MCF 10A (cell line): Measurements from ENCODE around the gene SIM1. TPM values are rescaled to one million over a fixed set of nuclear protein-coding genes. Genes with fewer than 3 reads are reported as not detected.

Experiments
- BruUV-seq: library from RNA; stranded (reverse); fragments of 400-500 nt; replicated peaks from 2 replicates; lab custom pipeline; 2021; lab: Mats Ljungman, UMichigan
- CTCF ChIA-PET: fragments of 300-600 bp; sonication (Branson Sonifier 250); formaldehyde crosslinking; extraction: SDS; loops from one replicate; lab custom pipeline; 2021; ENCODE audit warnings: antibody characterized with exemption, inconsistent platforms; lab: Yijun Ruan, JAX
- POLR2A ChIA-PET: fragments of 300-600, 350-650 bp; sonication (Branson Sonifier 250); formaldehyde crosslinking; extraction: SDS; loops from one replicate; lab custom pipeline; 2020; ENCODE audit warnings: antibody characterized with exemption, inconsistent platforms; lab: Yijun Ruan, JAX
- DNase-seq: peaks from one replicate; pipeline ENCODE4 v3.0.0-alpha.2; 2018; ENCODE audit not compliant: unreplicated experiment
- H3K27ac Mint-ChIP-seq: one replicate; pipeline ENCODE4 v1.8.0; 2022; ENCODE audit warnings: mild to moderate bottlenecking, low read depth, mixed read lengths; ENCODE audit not compliant: unreplicated experiment
- H3K27me3 Mint-ChIP-seq: one replicate; pipeline ENCODE4 v1.8.0; 2022; ENCODE audit warnings: mixed read lengths; ENCODE audit not compliant: insufficient read depth, unreplicated experiment
- H3K36me3 Mint-ChIP-seq: one replicate; pipeline ENCODE4 v1.8.0; 2022; ENCODE audit warnings: mild to moderate bottlenecking, moderate library complexity, mixed read lengths; ENCODE audit not compliant: insufficient read depth, unreplicated experiment
- H3K4me1 Mint-ChIP-seq: one replicate; pipeline ENCODE4 v1.8.0; 2022; ENCODE audit warnings: mixed read lengths; ENCODE audit not compliant: insufficient read depth, unreplicated experiment
- H3K4me3 Mint-ChIP-seq: one replicate; pipeline ENCODE4 v1.8.0; 2022; ENCODE audit warnings: mild to moderate bottlenecking, moderate library complexity, mixed read lengths; ENCODE audit not compliant: unreplicated experiment
- H3K9me3 Mint-ChIP-seq: one replicate; pipeline ENCODE4 v1.8.0; 2022; ENCODE audit warnings: mixed read lengths; ENCODE audit not compliant: unreplicated experiment
- CTCF ChIP-seq: fragments of 200-600 bp; IDR thresholded peaks from one replicate; pipeline ENCODE4 v1.8.0; 2022; ENCODE audit warnings: antibody characterized with exemption, mild to moderate bottlenecking; ENCODE audit not compliant: unreplicated experiment
- intact Hi-C: fragments of 100-400 bp; cut with micrococcal nuclease; formaldehyde crosslinking; loops from 2 replicates; pipeline ENCODE4 v1.14.1; 2022
- total RNA-seq: library from RNA; stranded (reverse); gene quantifications from 2 replicates; pipeline ENCODE4 v1.2.3, GENCODE V29; 2022

The SIM1 gene
- total RNA-seq, 1 experiment from 2014 or later, result not detected

GRCh38 chr6:100493206-100493888, 28.6 kb upstream of the SIM1 start:
- Mint-ChIP-seq H3K4me3 (peak overlapping the region; percentile 7), H3K36me3 (peaks cover 6% of the 10 kb centered on the region), H3K27ac (peak overlapping the region; percentile 84), H3K4me1 (peaks cover 11% of the 10 kb centered on the region), H3K27me3 (no peaks in the 10 kb centered on the region), H3K9me3 (peaks cover 8% of the 10 kb centered on the region)
- BruUV-seq, result no TSS peak
- POLR2A ChIA-PET, result interaction anchor here (1.1 to 2.6 kb wide), 2 partner anchors 11 to 322 kb away, joined by 3 to 10 read pairs; no protein-coding TSS in a partner anchor
- DNase-seq, result peak; percentile 61
- CTCF ChIA-PET, result interaction anchor here (0.6 to 0.9 kb wide), 8 partner anchors 10 to 503 kb away, joined by 3 to 4 read pairs (median 3); partner anchors contain the start of gene MCHR2
- intact Hi-C loops, result loop anchor here (5.0 kb wide), 1 partner anchor 169 kb away; no protein-coding TSS in a partner anchor
- no peak for TF ChIP-seq CTCF

GRCh38 chr6:100491952-100492670, 27.4 kb upstream of the SIM1 start:
- Mint-ChIP-seq H3K4me3 (no peak overlapping the region), H3K9me3 (peaks cover 8% of the 10 kb centered on the region), H3K4me1 (peaks cover 11% of the 10 kb centered on the region), H3K27me3 (no peaks in the 10 kb centered on the region), H3K36me3 (peaks cover 6% of the 10 kb centered on the region), H3K27ac (no peak overlapping the region)
- no peak for DNase-seq
- intact Hi-C loops, result loop anchor here (5.0 kb wide), 1 partner anchor 170 kb away; no protein-coding TSS in a partner anchor
- ChIA-PET CTCF (interaction anchor here (0.6 to 0.9 kb wide), 5 partner anchors 34 to 498 kb away, joined by 3 to 4 read pairs (median 3); partner anchors contain the start of gene MCHR2), POLR2A (interaction anchor here (0.6 to 2.6 kb wide), 2 partner anchors 12 to 390 kb away, joined by 3 to 10 read pairs; no protein-coding TSS in a partner anchor)
- TF ChIP-seq CTCF, result no peak
- no TSS peak for BruUV-seq

- H3K4me3 Mint-ChIP-seq, result no peak overlapping the region
Measured at GRCh38 chr6:100490065-100490464, 25.3 kb upstream of the SIM1 start.

More at GRCh38 chr6:100490065-100490464, 25.3 kb upstream of the SIM1 start:
- Mint-ChIP-seq H3K27me3 (no peaks in the 10 kb centered on the region), H3K4me1 (peaks cover 11% of the 10 kb centered on the region), H3K9me3 (no peaks in the 10 kb centered on the region), H3K27ac (no peak overlapping the region), H3K36me3 (peaks cover 6% of the 10 kb centered on the region)
- CTCF ChIA-PET, result no interaction called here
- no TSS peak for BruUV-seq
- DNase-seq, result no peak
- intact Hi-C loops, result loop anchor here (5.0 kb wide), 1 partner anchor 172 kb away; no protein-coding TSS in a partner anchor
- TF ChIP-seq CTCF, result no peak
- POLR2A ChIA-PET, result no interaction called here
